ENCODE data around the gene TCP11L2.

DNA sequence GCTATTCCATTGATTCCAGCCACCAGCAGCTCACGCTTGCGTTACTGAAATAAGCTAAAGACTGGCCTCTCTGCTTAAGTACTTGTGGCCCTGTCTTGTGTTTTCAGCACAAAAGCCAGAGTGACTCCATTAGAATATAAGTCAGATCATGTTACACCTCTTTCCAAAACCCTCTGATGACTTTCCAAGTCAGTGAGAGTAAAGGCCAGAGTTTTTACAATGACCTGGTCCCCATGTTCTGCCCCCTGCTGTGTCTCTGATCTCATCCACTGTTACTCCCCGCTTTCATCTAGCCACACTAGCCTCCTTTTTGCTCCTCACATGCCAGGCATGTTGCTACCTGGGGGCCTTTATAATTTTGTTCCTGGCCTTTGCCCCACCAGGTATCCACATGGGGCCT is 47.8 kb upstream of the TCP11L2 start:
- TF ChIP-seq, protein P1, sequence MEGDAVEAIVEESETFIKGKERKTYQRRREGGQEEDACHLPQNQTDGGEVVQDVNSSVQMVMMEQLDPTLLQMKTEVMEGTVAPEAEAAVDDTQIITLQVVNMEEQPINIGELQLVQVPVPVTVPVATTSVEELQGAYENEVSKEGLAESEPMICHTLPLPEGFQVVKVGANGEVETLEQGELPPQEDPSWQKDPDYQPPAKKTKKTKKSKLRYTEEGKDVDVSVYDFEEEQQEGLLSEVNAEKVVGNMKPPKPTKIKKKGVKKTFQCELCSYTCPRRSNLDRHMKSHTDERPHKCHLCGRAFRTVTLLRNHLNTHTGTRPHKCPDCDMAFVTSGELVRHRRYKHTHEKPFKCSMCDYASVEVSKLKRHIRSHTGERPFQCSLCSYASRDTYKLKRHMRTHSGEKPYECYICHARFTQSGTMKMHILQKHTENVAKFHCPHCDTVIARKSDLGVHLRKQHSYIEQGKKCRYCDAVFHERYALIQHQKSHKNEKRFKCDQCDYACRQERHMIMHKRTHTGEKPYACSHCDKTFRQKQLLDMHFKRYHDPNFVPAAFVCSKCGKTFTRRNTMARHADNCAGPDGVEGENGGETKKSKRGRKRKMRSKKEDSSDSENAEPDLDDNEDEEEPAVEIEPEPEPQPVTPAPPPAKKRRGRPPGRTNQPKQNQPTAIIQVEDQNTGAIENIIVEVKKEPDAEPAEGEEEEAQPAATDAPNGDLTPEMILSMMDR (conservative IDR thresholded peaks at IDR 0.05): no peak
- no peak for TF ChIP-seq ZFX (IDR thresholded peaks at IDR 0.05)

Data from C4-2B (cell line).